NCI-H345 treated with DMSO at 0.1 percent for 48 hours (cell line): ENCODE data around the gene ATRNL1.
A peak's percentile ranks its signal among the peaks of the same experiment; 100 is the strongest.

Source experiments
- DNase-seq: peaks from one replicate; lab custom pipeline; 2025; ENCODE audit not compliant: unreplicated experiment; lab: John Stamatoyannopoulos, UW

The ATRNL1 gene

DNA sequence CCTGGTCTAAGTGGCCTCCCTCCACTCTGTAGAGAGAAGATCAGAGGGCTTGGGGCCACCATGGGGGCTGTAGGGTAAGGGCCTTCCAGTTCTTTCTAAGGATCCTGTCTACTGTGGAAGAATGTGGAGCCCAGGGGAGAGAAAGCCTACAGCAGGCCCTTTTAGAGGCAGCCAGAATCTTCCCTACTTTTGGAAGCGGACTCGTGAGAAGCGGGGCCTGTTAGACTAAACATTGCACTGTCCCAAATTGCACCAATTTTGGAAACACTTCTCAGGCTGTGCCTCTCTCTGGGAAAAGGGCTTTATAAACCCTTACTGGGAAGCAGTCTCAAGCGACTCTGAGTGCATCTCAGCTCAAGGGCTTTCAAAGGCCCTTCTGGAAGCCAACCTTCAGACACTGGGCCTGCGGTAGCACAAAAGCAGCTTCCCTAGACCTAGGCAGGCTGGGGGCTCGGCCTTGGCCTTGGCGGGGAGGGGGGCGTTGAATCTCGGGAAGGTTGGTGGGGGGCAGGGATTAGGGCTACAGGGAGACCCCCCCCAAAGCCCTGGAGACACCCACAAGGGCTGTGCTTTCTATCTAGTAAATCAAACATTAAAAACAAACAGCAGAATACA is 881.8 kb downstream of the ATRNL1 start:
- no peak for DNase-seq

GRCh38 chr10:115975506-115975905 is 882.3 kb downstream of the ATRNL1 start:
- DNase-seq = peak; percentile 70

GRCh38 chr10:115976342-115976741 is 883.2 kb downstream of the ATRNL1 start:
- DNase-seq = no peak

GRCh38 chr10:115977855-115978254 is 884.7 kb downstream of the ATRNL1 start:
- no peak for DNase-seq

- DNase-seq = no peak
These were observed 886.4 kb downstream of the ATRNL1 start for GRCh38 chr10:115979576-115979975.

DNA sequence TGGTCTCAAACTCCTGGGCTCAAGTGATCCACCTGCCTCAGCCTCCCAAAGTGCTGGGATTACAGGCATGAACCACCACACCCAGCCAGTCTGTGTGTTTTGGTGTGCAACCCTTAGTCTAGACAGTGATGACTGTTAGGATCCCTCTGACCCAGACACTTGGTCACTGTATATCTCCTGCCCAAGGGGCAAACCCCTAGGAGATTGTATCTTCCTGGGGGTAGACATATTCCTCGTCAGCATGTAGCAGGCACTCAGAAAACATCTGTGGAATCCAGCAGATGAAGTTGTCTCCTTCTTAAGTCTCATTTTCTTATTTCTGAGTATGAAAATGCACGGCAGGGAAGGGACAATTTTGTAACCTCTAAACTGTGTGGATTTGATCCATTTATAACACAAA is 887.3 kb downstream of the ATRNL1 start:
- DNase-seq = no peak

DNA sequence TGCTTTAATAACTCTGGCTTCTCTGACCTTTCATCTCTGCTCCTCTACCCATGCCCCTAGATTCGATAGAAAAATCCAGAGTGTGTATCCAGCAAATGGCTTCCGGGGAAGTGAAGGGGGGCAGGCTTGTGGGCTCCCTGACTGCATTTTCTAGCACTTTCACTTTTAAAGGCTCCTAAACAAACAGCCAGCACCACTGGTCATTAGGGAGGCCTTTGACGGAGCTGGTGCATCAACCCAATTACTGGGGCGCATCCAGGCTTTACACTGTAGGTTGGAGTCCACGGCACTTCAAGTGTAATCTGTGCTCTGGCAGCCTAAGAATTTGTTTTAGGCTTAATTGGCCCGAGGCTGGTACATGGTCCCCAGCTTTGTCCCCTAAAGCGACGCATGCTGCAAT is 887.9 kb downstream of the ATRNL1 start:
- DNase-seq = no peak

- DNase-seq = no peak
These were observed 888.9 kb downstream of the ATRNL1 start for GRCh38 chr10:115982076-115982475.

DNA sequence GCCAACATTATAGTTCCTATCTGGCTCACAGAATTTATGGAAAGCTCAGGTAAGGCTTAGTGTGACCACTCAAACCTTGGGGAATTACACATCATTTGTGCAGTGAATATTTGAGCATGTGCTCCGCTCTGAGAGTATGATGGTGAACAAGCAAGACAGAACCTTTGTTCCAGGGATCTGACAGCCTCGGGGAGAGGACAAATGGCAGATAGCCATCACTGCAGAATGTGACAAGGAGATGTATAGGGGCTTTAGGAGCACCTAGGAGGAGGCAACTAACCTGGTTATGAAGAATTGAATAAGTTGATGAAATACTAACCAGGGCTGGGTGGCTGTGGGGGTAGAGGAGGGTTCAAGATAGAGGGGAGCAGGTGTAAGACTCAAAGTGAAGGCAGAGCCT is 889.4 kb downstream of the ATRNL1 start:
- no peak for DNase-seq

DNA sequence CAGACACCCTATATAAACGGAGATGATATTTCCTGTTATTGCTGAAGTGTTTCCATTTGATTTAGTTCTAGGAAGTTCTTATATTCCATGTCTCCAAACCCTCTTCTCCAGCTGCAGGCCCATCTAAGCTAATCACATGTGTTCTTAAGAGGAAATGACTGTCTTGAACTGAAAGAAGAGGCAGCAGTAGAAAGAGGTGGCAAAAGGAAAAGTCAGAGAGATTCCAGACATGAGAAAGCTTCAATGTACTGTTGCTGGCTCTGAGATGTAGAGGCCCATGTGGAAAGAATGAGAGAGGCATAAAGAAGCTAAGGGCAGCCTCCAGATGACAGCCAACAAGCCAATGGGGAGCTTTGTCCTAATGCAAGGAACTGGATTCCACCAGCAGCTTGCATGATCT is 892.6 kb downstream of the ATRNL1 start:
- DNase-seq = no peak

DNA sequence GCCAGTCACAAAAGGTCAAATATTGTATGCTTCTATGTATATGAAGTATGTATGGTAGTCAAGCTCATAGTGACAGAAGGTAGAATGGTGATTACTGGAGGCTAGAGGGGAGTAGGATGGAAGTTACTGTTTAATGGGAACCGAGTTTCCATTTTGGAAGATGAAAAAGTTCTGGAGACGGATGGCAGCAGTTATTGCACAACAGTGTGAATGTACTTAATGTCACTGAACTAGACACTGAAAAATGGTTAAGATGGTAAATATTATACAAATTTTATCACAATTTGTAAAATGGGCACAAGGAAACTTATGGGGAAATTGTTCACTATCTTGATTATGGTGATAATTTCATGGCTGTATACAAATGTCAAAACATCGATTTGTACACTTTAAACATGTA is 895.2 kb downstream of the ATRNL1 start:
- DNase-seq = no peak

DNA sequence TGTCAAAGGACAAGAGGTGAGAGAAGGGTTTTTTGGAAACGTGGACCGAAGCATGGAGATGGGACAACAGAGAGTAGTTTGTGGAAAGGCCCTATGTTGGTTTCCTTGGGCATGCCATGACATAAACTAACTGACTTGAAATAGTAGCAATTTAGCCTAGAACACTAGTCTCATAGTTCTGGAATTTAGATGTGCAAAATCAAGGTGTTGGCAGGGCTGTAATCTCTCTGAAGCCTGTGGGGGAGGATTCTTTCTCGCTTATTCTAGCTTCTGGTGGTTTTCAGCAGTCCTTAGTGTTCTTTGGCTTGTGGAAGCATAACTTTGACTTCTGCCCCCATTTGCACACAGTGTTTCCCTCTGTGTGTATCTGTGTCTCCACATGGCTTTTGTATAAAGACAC is 896.5 kb downstream of the ATRNL1 start:
- no peak for DNase-seq

- no peak for DNase-seq
These were observed 899.2 kb downstream of the ATRNL1 start for GRCh38 chr10:115992236-115992986.

DNA sequence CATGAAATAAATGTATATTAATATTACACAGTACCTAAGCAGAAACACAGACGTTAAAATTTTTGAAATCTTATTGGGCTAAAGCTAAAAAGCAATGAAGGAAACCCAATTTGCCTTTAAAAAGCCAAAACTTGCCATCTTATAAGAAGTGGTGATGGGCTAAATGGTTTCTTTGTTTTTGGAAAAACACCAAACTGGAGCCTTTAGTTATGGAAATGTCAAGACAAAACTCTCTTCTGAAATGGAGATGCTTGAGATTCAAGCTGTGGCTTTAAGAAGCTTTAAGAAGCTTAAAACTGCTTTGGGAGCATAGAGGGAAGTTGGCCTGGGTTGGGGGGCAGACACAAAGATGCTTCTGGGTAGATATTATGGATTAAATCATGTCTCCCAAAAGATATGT is 902.9 kb downstream of the ATRNL1 start:
- DNase-seq = no peak

GRCh38 chr10:115998301-115998700 is 905.1 kb downstream of the ATRNL1 start:
- no peak for DNase-seq
